D721Med (cell line): Measurements from ENCODE around the gene GOLT1B.

Experiments
- DNase-seq: peaks from one replicate; pipeline ENCODE4 v3.0.0; 2011; ENCODE audit warnings: low spot score; ENCODE audit not compliant: insufficient read length
- FAIRE-seq: peaks from 2 replicates; lab custom pipeline; 2011; peaks lifted over from hg19 to GRCh38; lab: Jason Lieb, UNC
- CTCF ChIP-seq: IDR thresholded peaks from 2 replicates; pipeline ENCODE4 v1.5.1; 2012; ENCODE audit warnings: mild to moderate bottlenecking, control low read depth; ENCODE audit not compliant: insufficient read depth; ENCODE audit errors: missing control alignments

Gene GOLT1B

GRCh38 chr12:21561158-21561557 lies 59.6 kb downstream of the GOLT1B start:
- TF ChIP-seq CTCF = no peak
- no peak for DNase-seq
- no peak for FAIRE-seq

GRCh38 chr12:21562859-21563258 lies 61.3 kb downstream of the GOLT1B start:
- DNase-seq = no peak
- no peak for FAIRE-seq
- TF ChIP-seq CTCF = no peak

- DNase-seq (no peak), FAIRE-seq (no peak)
- TF ChIP-seq CTCF = no peak
Measured at GRCh38 chr12:21566223-21566906, 64.8 kb downstream of the GOLT1B start.

- FAIRE-seq (no peak), DNase-seq (no peak)
- no peak for TF ChIP-seq CTCF
Measured at GRCh38 chr12:21566907-21567394, 65.4 kb downstream of the GOLT1B start.
